ENCODE results near the gene TEFM.

- TF ChIP-seq, protein P1, sequence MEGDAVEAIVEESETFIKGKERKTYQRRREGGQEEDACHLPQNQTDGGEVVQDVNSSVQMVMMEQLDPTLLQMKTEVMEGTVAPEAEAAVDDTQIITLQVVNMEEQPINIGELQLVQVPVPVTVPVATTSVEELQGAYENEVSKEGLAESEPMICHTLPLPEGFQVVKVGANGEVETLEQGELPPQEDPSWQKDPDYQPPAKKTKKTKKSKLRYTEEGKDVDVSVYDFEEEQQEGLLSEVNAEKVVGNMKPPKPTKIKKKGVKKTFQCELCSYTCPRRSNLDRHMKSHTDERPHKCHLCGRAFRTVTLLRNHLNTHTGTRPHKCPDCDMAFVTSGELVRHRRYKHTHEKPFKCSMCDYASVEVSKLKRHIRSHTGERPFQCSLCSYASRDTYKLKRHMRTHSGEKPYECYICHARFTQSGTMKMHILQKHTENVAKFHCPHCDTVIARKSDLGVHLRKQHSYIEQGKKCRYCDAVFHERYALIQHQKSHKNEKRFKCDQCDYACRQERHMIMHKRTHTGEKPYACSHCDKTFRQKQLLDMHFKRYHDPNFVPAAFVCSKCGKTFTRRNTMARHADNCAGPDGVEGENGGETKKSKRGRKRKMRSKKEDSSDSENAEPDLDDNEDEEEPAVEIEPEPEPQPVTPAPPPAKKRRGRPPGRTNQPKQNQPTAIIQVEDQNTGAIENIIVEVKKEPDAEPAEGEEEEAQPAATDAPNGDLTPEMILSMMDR (IDR thresholded peaks at IDR 0.05; ENCODE audit: low read depth, low read length, poor library complexity, severe bottlenecking): no peak
- no peak for TF ChIP-seq EZH2phosphoT487 (IDR thresholded peaks at IDR 0.05; ENCODE audit: borderline replicate concordance, low read length)
Observed at GRCh38 chr17:30950189-30950588, 44.2 kb upstream of the TEFM start.

All from DOHH2 (cell line).